Stimulated activated CD8-positive, alpha-beta memory T cell treated with anti-CD3 and anti-CD28 coated beads, Interleukin-2, amount 100 ng/mL, for 1 hour (primary cell): Measurements from ENCODE around the gene ANKRD13B.
"Not testable (repeated sequence)": the region's sequence is repeated elsewhere in the genome, so short reads cannot be mapped to it uniquely, and the experiment has no call there.

Experiments used
- DNase-seq, 2 donors: peaks; one replicate each; pipeline ENCODE4 v3.0.0-alpha.2; 2020; ENCODE audit warnings: low read depth in 2 of 2

Gene ANKRD13B

GRCh38 chr17:29642171-29642611 lies 49.3 kb downstream of the ANKRD13B start:
- no peak for DNase-seq

- DNase-seq = no peak
These were observed 50.9 kb downstream of the ANKRD13B start for GRCh38 chr17:29643817-29644160.

- DNase-seq = no peak
These were observed 52.7 kb downstream of the ANKRD13B start for GRCh38 chr17:29645515-29646051.

- DNase-seq = no peak
These were observed 55.1 kb downstream of the ANKRD13B start for GRCh38 chr17:29648005-29648404.

- no peak for DNase-seq
These were observed 56.4 kb downstream of the ANKRD13B start for GRCh38 chr17:29649359-29649758.

GRCh38 chr17:29650396-29650795 lies 57.5 kb downstream of the ANKRD13B start:
- no peak for DNase-seq

GRCh38 chr17:29651913-29652312 lies 59.0 kb downstream of the ANKRD13B start:
- DNase-seq = not testable (repeated sequence)

- no peak for DNase-seq
These were observed 60.0 kb downstream of the ANKRD13B start for GRCh38 chr17:29652976-29653375.

- no peak for DNase-seq
These were observed 61.2 kb downstream of the ANKRD13B start for GRCh38 chr17:29653995-29654714.

- no peak for DNase-seq
These were observed 62.4 kb downstream of the ANKRD13B start for GRCh38 chr17:29655323-29655722.

- no peak for DNase-seq
These were observed 66.2 kb downstream of the ANKRD13B start for GRCh38 chr17:29659155-29659554.

- no peak for DNase-seq
These were observed 68.3 kb downstream of the ANKRD13B start for GRCh38 chr17:29661213-29661612.

GRCh38 chr17:29663155-29663554 lies 70.2 kb downstream of the ANKRD13B start:
- DNase-seq = no peak
